Stimulated activated naive B cell treated with anti-CD40 and anti-IgM and Interleukin-4, amounts not matched to agents 10 μg/mL and 1 μg/mL and 100 μg/mL, for 72 hours (primary cell): ENCODE measurements around the gene ABLIM2.

Experiments used
- ATAC-seq, 2 donors: fragments of 150-1000 bp; cut with Tn5 transposase; replicated peaks; 2 replicates each; pipeline ENCODE4 v1.10.0; 2021; ENCODE audit warnings: moderate library complexity in 1 of 2
- DNase-seq: peaks from one replicate; pipeline ENCODE4 v3.0.0; 2021
- H3K27ac Mint-ChIP-seq: one replicate; pipeline ENCODE4 v1.8.0; 2022; ENCODE audit warnings: mild to moderate bottlenecking, mixed read lengths
- H3K27me3 Mint-ChIP-seq, 2 donors: one replicate each; pipeline ENCODE4 v1.8.0; 2022; ENCODE audit warnings: mixed read lengths in 2 of 2
- H3K36me3 Mint-ChIP-seq, 2 donors: one replicate each; pipeline ENCODE4 v1.8.0; 2022; ENCODE audit warnings: mixed read lengths in 2 of 2, mild to moderate bottlenecking in 1 of 2
- H3K4me1 Mint-ChIP-seq, 2 donors: one replicate each; pipeline ENCODE4 v1.8.0; 2022; ENCODE audit warnings: mixed read lengths in 2 of 2, mild to moderate bottlenecking in 1 of 2
- H3K4me3 Mint-ChIP-seq, 2 donors: one replicate each; pipeline ENCODE4 v1.8.0; 2022; ENCODE audit warnings: mild to moderate bottlenecking in 2 of 2, mixed read lengths in 2 of 2, moderate library complexity in 1 of 2
- H3K9me3 Mint-ChIP-seq, 2 donors: one replicate each; pipeline ENCODE4 v1.8.0; 2022; ENCODE audit warnings: mixed read lengths in 2 of 2, mild to moderate bottlenecking in 1 of 2

The ABLIM2 gene

GRCh38 chr4:8071766-8072165, 86.8 kb downstream of the ABLIM2 start:
- H3K4me1 Mint-ChIP-seq, result peaks cover 0 to 6% of the 10 kb centered on the region in 2 donors
- H3K4me3 Mint-ChIP-seq, result no peak overlapping the region
- ATAC-seq, result no peak
- no peak for DNase-seq
- H3K9me3 Mint-ChIP-seq, result no peaks in the 10 kb centered on the region
- peaks cover 12 to 15% of the 10 kb centered on the region in 2 donors for H3K36me3 Mint-ChIP-seq
- no peak overlapping the region for H3K27ac Mint-ChIP-seq
- H3K27me3 Mint-ChIP-seq, result peaks cover 8 to 20% of the 10 kb centered on the region in 2 donors

DNA sequence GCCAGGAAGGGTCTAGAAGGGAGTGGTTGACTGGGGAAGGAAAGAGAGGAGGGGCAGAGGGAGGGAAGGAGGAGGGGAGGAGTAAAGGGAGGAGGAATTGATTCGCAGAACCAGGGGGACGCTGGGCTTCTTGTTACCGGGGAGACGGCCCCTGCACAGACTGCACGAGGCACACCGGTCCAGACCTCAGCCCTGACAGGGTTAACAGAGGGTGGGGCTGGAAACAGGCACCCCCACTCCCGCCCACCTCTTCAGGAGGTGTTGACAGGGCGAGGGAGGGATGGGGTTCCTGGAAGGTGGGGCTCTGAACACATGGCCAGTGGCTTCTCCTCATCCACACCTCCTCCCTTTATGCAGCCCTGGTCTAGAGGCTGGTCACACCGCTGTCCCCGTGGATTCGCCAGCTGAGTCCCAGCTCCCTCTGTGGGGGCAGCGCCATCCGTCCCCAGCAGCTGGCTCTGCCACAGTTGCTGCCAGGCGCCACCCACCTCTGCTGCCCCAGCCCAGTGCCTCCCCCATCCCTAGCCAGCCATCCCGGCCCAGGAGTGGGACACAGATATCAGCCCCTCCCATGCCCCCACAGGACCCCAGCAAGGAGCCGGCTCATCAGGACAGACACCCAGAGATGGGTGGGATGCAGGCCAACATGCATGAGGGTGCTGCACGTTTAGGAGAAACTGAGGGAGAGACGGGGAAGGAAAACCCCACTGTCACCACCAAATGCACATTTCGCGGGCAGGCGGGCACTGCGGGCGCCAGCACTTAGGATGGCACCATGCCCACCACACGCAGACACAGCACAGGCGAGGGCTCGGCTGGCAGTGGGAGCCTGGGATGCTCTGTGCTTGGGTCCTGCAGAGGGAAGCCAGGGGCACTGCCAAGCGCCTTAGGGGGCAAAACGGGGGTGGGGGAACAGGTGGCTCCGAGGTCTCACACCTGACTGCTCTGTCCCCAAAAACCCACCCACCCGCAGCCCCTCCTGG, 87.6 kb downstream of the ABLIM2 start:
- ATAC-seq (no peak), DNase-seq (no peak)
- H3K36me3 Mint-ChIP-seq, result peaks cover 12 to 17% of the 10 kb centered on the region in 2 donors
- no peak overlapping the region for H3K27ac Mint-ChIP-seq
- no peaks in the 10 kb centered on the region for H3K9me3 Mint-ChIP-seq
- peaks cover 8 to 20% of the 10 kb centered on the region in 2 donors for H3K27me3 Mint-ChIP-seq
- no peak overlapping the region for H3K4me3 Mint-ChIP-seq
- peaks cover 0 to 6% of the 10 kb centered on the region in 2 donors for H3K4me1 Mint-ChIP-seq

- Mint-ChIP-seq H3K27ac (no peak overlapping the region), H3K9me3 (peaks cover 6 to 10% of the 10 kb centered on the region in 2 donors), H3K27me3 (peaks cover 8 to 13% of the 10 kb centered on the region in 2 donors), H3K4me3 (no peak overlapping the region), H3K4me1 (peaks cover 0 to 6% of the 10 kb centered on the region in 2 donors), H3K36me3 (peaks cover 20 to 22% of the 10 kb centered on the region in 2 donors)
- DNase-seq, result no peak
- no peak for ATAC-seq
Measured at GRCh38 chr4:8069102-8069752, 89.4 kb downstream of the ABLIM2 start.

DNA sequence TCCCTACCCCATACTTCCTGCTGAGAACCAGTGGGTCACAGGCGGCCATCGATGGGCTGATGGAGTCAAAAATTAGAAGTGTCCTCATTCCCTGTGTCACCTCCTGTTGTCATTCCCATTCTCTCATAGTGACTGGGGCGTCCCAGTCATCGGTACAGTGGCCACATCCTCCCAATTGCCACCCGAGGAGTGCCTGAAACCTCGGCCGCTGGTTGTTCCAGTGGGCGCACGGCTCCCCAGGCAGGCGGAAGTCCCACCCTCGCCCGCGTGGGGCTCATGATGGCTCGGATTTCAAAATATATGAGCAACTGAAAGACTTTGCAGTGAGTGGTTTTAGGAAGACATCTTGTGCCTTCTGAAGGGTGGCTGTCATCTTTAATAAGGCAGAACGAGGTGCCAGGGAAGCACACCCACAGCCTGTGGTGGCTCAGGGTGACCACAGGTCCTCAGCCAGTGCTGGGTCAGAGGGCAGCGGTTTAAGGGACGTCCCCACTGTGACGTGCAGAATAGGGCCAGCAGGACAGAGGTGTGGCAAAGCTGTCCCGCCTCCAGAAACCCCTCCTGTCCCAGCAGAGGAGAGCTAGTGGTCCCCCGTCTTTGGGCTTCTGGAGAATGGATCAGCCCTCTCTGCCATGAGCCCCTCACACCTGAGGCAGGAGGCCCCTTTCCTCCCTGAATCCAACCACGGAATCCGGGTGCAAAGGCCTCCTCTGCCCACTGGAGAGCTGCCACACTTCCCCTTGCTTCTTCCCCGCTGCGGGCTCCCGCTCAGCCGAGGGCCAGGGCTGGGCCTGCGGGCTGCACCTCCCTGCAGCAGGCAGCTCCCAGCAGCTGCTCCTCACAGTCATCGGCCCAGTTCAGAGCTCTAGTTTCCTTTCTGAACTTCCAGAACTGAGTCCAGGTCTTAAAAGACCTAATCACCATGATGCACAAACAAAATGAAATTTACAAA, 90.4 kb downstream of the ABLIM2 start:
- peak in 1 of 2 donors; percentile 9 for ATAC-seq
- H3K36me3 Mint-ChIP-seq, result peaks cover 30 to 32% of the 10 kb centered on the region in 2 donors
- H3K4me1 Mint-ChIP-seq, result peaks cover 0 to 6% of the 10 kb centered on the region in 2 donors
- H3K4me3 Mint-ChIP-seq, result no peak overlapping the region
- DNase-seq, result no peak
- H3K27ac Mint-ChIP-seq, result no peak overlapping the region
- peaks cover 8 to 11% of the 10 kb centered on the region in 2 donors for H3K27me3 Mint-ChIP-seq
- H3K9me3 Mint-ChIP-seq, result peaks cover 16 to 18% of the 10 kb centered on the region in 2 donors

DNA sequence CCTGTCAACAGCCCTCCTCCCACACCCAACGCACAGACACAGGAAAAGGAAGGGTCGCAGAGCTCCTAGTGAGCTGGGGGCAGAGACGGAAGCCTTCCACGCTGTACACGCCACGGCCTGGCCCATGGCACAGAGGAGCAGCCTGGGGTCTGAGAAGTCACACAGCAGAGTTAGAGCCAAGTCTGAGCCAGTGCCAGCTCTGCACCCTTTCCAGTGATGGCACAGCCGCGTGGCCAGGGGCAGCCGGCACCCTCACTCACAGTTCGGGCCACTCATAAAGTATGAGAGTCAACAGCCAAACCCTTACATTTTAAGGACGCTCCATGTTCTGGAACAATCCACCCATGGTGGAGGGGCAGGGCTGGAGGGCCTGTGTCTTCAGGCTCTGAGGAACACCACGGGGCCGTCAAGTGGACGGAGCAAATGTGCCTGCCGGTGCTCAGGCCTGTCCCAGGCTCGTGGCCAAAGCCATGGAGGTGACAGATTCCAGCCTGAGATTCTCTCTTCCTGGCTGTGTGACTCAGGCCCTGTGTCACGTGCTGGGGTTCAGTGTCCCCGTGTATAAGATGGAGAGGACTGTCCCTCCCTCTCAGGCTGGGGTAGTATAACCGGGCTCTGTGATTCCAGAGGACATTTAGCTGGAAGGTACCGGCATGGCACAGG, 91.2 kb downstream of the ABLIM2 start:
- no peak for DNase-seq
- H3K36me3 Mint-ChIP-seq, result peaks cover 29 to 31% of the 10 kb centered on the region in 2 donors
- no peak overlapping the region for H3K27ac Mint-ChIP-seq
- H3K4me1 Mint-ChIP-seq, result peaks cover 0 to 2% of the 10 kb centered on the region in 2 donors
- peaks cover 1 to 3% of the 10 kb centered on the region in 2 donors for H3K27me3 Mint-ChIP-seq
- no peak for ATAC-seq
- H3K4me3 Mint-ChIP-seq, result no peak overlapping the region
- H3K9me3 Mint-ChIP-seq, result peaks cover 18 to 19% of the 10 kb centered on the region in 2 donors

DNA sequence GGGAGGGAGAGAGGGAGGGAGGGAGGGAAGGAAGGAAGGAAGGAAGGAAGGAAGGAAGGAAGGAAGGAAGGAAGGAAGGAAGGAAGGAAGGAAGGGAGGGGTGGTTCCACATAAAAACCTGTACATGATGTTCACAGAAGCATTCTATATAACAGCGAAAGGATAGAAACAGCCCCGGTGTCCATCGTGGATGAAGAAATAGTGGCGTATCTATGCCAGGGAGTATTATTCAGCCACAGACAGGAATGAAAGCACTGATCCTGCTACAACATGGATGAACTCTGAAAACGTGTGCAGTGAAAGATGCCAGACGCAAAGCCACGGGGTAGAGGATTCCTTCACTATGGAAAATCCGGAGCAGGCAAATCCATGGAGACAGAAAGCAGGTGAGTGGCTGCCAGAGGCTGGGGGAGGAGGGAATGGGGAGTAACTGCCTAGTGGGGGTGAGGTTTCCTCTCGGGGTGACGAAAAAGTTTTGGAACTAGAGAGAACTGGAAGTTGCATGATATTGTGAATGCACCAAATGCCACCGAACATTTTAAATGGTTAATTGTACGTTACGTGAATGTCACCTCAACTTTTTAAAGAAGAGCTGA, 92.2 kb downstream of the ABLIM2 start:
- ATAC-seq (no peak), DNase-seq (no peak)
- Mint-ChIP-seq H3K27ac (no peak overlapping the region), H3K27me3 (no peaks in the 10 kb centered on the region), H3K36me3 (peaks cover 28 to 30% of the 10 kb centered on the region in 2 donors), H3K4me3 (no peak overlapping the region), H3K4me1 (peaks cover 0 to 2% of the 10 kb centered on the region in 2 donors), H3K9me3 (peaks cover 18 to 19% of the 10 kb centered on the region in 2 donors)

GRCh38 chr4:8063974-8064563, 94.5 kb downstream of the ABLIM2 start:
- no peak for ATAC-seq
- Mint-ChIP-seq H3K4me3 (no peak overlapping the region), H3K9me3 (peaks cover 18 to 19% of the 10 kb centered on the region in 2 donors), H3K36me3 (peaks cover 43 to 44% of the 10 kb centered on the region in 2 donors), H3K27ac (no peak overlapping the region), H3K27me3 (no peaks in the 10 kb centered on the region), H3K4me1 (peaks cover 0 to 2% of the 10 kb centered on the region in 2 donors)
- no peak for DNase-seq

- Mint-ChIP-seq H3K4me1 (no peaks in the 10 kb centered on the region), H3K4me3 (no peak overlapping the region), H3K9me3 (peaks cover 18 to 25% of the 10 kb centered on the region in 2 donors), H3K27me3 (no peaks in the 10 kb centered on the region), H3K27ac (no peak overlapping the region), H3K36me3 (peaks cover 49 to 56% of the 10 kb centered on the region in 2 donors)
- ATAC-seq, result no peak
- no peak for DNase-seq
Measured at GRCh38 chr4:8061573-8061972, 97.0 kb downstream of the ABLIM2 start.

GRCh38 chr4:8061145-8061544, 97.5 kb downstream of the ABLIM2 start:
- H3K9me3 Mint-ChIP-seq, result peaks cover 18 to 25% of the 10 kb centered on the region in 2 donors
- DNase-seq, result no peak
- H3K36me3 Mint-ChIP-seq, result peaks cover 47 to 56% of the 10 kb centered on the region in 2 donors
- H3K27ac Mint-ChIP-seq, result no peak overlapping the region
- ATAC-seq, result no peak
- no peaks in the 10 kb centered on the region for H3K27me3 Mint-ChIP-seq
- H3K4me3 Mint-ChIP-seq, result no peak overlapping the region
- no peaks in the 10 kb centered on the region for H3K4me1 Mint-ChIP-seq

DNA sequence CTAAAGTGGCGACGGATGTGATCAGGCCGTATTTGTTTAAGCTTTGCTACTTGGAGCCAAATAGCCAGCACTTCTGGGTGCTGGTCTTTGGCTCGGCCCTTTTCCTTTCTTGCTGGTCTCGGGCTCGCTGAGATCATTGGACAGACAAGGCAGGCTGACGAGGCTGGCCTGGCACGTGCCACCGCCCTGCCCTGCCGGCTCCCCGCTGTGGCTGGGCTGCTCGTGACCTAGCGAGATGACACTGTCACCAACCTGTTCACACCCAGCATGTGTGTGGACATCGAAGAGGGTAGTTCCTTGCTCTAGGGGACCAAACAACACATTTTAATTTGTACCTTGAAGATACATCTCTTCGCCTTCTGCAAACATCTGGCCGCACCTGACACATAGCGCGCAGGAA, 98.0 kb downstream of the ABLIM2 start:
- Mint-ChIP-seq H3K4me3 (no peak overlapping the region), H3K27me3 (no peaks in the 10 kb centered on the region), H3K9me3 (peaks cover 18 to 24% of the 10 kb centered on the region in 2 donors), H3K36me3 (peaks cover 47 to 54% of the 10 kb centered on the region in 2 donors), H3K4me1 (no peaks in the 10 kb centered on the region), H3K27ac (no peak overlapping the region)
- no peak for ATAC-seq
- no peak for DNase-seq

GRCh38 chr4:8058031-8058479, 100.6 kb downstream of the ABLIM2 start:
- Mint-ChIP-seq H3K36me3 (peaks cover 42 to 56% of the 10 kb centered on the region in 2 donors), H3K27me3 (no peaks in the 10 kb centered on the region), H3K27ac (no peak overlapping the region), H3K4me1 (no peaks in the 10 kb centered on the region), H3K4me3 (no peak overlapping the region), H3K9me3 (peaks cover 9 to 16% of the 10 kb centered on the region in 2 donors)
- DNase-seq, result no peak
- no peak for ATAC-seq

- H3K36me3 Mint-ChIP-seq, result peaks cover 31 to 46% of the 10 kb centered on the region in 2 donors
- H3K9me3 Mint-ChIP-seq, result peaks cover 9 to 16% of the 10 kb centered on the region in 2 donors
- H3K4me1 Mint-ChIP-seq, result no peaks in the 10 kb centered on the region
- H3K27me3 Mint-ChIP-seq, result peaks cover 0 to under 1% of the 10 kb centered on the region in 2 donors
- H3K27ac Mint-ChIP-seq, result no peak overlapping the region
- ATAC-seq (no peak), DNase-seq (no peak)
- no peak overlapping the region for H3K4me3 Mint-ChIP-seq
Measured at GRCh38 chr4:8055206-8055605, 103.4 kb downstream of the ABLIM2 start.
